Activated CD4-positive, alpha-beta T cell treated with anti-CD3 and anti-CD28 coated beads, Interleukin-2, amount 50 U/mL, for 16 hours (primary cell): Measurements from ENCODE around the gene CNTNAP2.

ENCODE experiments used
- DNase-seq: peaks from one replicate; pipeline ENCODE4 v3.0.0-alpha.2; 2020

The CNTNAP2 gene

GRCh38 chr7:147428075-147428474 is 1311.5 kb downstream of the CNTNAP2 start:
- DNase-seq = no peak

- DNase-seq = no peak
These were observed 1313.4 kb downstream of the CNTNAP2 start for GRCh38 chr7:147429961-147430360.

- DNase-seq = no peak
These were observed 1315.5 kb downstream of the CNTNAP2 start for GRCh38 chr7:147432079-147432478.

- no peak for DNase-seq
These were observed 1316.0 kb downstream of the CNTNAP2 start for GRCh38 chr7:147432576-147432975.

- DNase-seq = no peak
These were observed 1320.1 kb downstream of the CNTNAP2 start for GRCh38 chr7:147436718-147437117.

GRCh38 chr7:147438216-147438615 is 1321.6 kb downstream of the CNTNAP2 start:
- no peak for DNase-seq

GRCh38 chr7:147443942-147444341 is 1327.3 kb downstream of the CNTNAP2 start:
- DNase-seq = no peak

GRCh38 chr7:147452816-147453215 is 1336.2 kb downstream of the CNTNAP2 start:
- DNase-seq = no peak

- no peak for DNase-seq
These were observed 1348.6 kb downstream of the CNTNAP2 start for GRCh38 chr7:147465223-147465622.

GRCh38 chr7:147472556-147472955 is 1356.0 kb downstream of the CNTNAP2 start:
- DNase-seq = no peak

GRCh38 chr7:147474862-147475261 is 1358.3 kb downstream of the CNTNAP2 start:
- DNase-seq = no peak

GRCh38 chr7:147477526-147477925 is 1360.9 kb downstream of the CNTNAP2 start:
- no peak for DNase-seq

GRCh38 chr7:147478796-147479195 is 1362.2 kb downstream of the CNTNAP2 start:
- no peak for DNase-seq

GRCh38 chr7:147483634-147484292 is 1367.2 kb downstream of the CNTNAP2 start:
- DNase-seq = no peak

GRCh38 chr7:147485660-147486210 is 1369.1 kb downstream of the CNTNAP2 start:
- no peak for DNase-seq

GRCh38 chr7:147492606-147493005 is 1376.0 kb downstream of the CNTNAP2 start:
- no peak for DNase-seq

- DNase-seq = no peak
These were observed 1379.6 kb downstream of the CNTNAP2 start for GRCh38 chr7:147496209-147496608.

- DNase-seq = no peak
These were observed 1380.6 kb downstream of the CNTNAP2 start for GRCh38 chr7:147497246-147497645.

GRCh38 chr7:147498081-147498480 is 1381.5 kb downstream of the CNTNAP2 start:
- no peak for DNase-seq

GRCh38 chr7:147509035-147509501 is 1392.5 kb downstream of the CNTNAP2 start:
- DNase-seq = no peak

- DNase-seq = no peak
These were observed 1393.1 kb downstream of the CNTNAP2 start for GRCh38 chr7:147509541-147510200.

- DNase-seq = no peak
These were observed 1393.6 kb downstream of the CNTNAP2 start for GRCh38 chr7:147510201-147510542.

- no peak for DNase-seq
These were observed 1394.3 kb downstream of the CNTNAP2 start for GRCh38 chr7:147510923-147511322.

- DNase-seq = no peak
These were observed 1396.8 kb downstream of the CNTNAP2 start for GRCh38 chr7:147513451-147513850.
